ENCODE measurements around the gene FDCSP.
"Not testable (repeated sequence)": the region's sequence is repeated elsewhere in the genome, so short reads cannot be mapped to it uniquely, and the experiment has no call there.

The FDCSP gene

GRCh38 chr4:70239884-70240591 is 14.1 kb downstream of the FDCSP start:
- FAIRE-seq = no peak

GRCh38 chr4:70242297-70242696 is 16.4 kb downstream of the FDCSP start, which contains the start of gene CSN3:
TSS of gene CSN3 (plus strand) at chr4:70242597. CDS start at chr4:70244820, 2,223 bp downstream.
- not testable (repeated sequence) for FAIRE-seq

- no peak for FAIRE-seq
Measured at GRCh38 chr4:70243091-70243490, 17.2 kb downstream of the FDCSP start.

GRCh38 chr4:70251250-70251944 is 25.5 kb downstream of the FDCSP start:
- no peak for FAIRE-seq

- FAIRE-seq = no peak
Measured at GRCh38 chr4:70251945-70252277, 26.0 kb downstream of the FDCSP start.

- FAIRE-seq = no peak
Measured at GRCh38 chr4:70269674-70270073, 43.8 kb downstream of the FDCSP start.

GRCh38 chr4:70277121-70277520 is 51.2 kb downstream of the FDCSP start:
- FAIRE-seq = no peak

GRCh38 chr4:70280567-70280966 is 54.6 kb downstream of the FDCSP start:
- FAIRE-seq = no peak
